LNCaP clone FGC (cell line): ENCODE data around the gene TDRD7.

Experiments used
- DNase-seq: peaks from one replicate; pipeline ENCODE4 v3.0.0-alpha.2; 2011; ENCODE audit warnings: low read depth
- H3K4me3 ChIP-seq: 2 replicates; pipeline ENCODE4 v1.5.1; 2011; ENCODE audit warnings: mild to moderate bottlenecking, low read depth, low read length, control low read depth
- CTCF ChIP-seq: IDR thresholded peaks from 2 replicates; pipeline ENCODE4 v1.5.1; 2012; ENCODE audit warnings: mild to moderate bottlenecking; ENCODE audit not compliant: control insufficient read depth, insufficient read depth; ENCODE audit errors: extremely low read depth

TDRD7 gene

GRCh38 chr9:97526895-97527575 is 115.1 kb downstream of the TDRD7 start:
- H3K4me3 ChIP-seq = no peak overlapping the region
- no peak for TF ChIP-seq CTCF
- DNase-seq = no peak

- no peak for TF ChIP-seq CTCF
- no peak for DNase-seq
- no peak overlapping the region for H3K4me3 ChIP-seq
Observed at GRCh38 chr9:97527626-97528528, 116.0 kb downstream of the TDRD7 start.

GRCh38 chr9:97528529-97529230 is 116.8 kb downstream of the TDRD7 start:
- no peak for TF ChIP-seq CTCF
- no peak overlapping the region for H3K4me3 ChIP-seq
- no peak for DNase-seq

GRCh38 chr9:97529363-97530076 is 117.6 kb downstream of the TDRD7 start:
- no peak for TF ChIP-seq CTCF
- no peak overlapping the region for H3K4me3 ChIP-seq
- DNase-seq = no peak

- no peak for TF ChIP-seq CTCF
- no peak overlapping the region for H3K4me3 ChIP-seq
- no peak for DNase-seq
Observed at GRCh38 chr9:97531888-97532376, 120.0 kb downstream of the TDRD7 start.

GRCh38 chr9:97534185-97534584 is 122.3 kb downstream of the TDRD7 start:
- DNase-seq = no peak
- no peak for TF ChIP-seq CTCF
- H3K4me3 ChIP-seq = no peak overlapping the region
